Stimulated activated CD4-positive, alpha-beta T cell treated with anti-CD3 and anti-CD28 coated beads, Interleukin-12 subunit alpha, Interleukin-12 subunit beta, amount 100 ng/mL, for 24 hours (primary cell): ENCODE data around the gene SKIC3.

Experiments
- DNase-seq, 2 experiments: peaks; one replicate each; pipeline ENCODE4 v3.0.0-alpha.2; 2020; ENCODE audit warnings: low read depth in 2 of 2

The SKIC3 gene

DNA sequence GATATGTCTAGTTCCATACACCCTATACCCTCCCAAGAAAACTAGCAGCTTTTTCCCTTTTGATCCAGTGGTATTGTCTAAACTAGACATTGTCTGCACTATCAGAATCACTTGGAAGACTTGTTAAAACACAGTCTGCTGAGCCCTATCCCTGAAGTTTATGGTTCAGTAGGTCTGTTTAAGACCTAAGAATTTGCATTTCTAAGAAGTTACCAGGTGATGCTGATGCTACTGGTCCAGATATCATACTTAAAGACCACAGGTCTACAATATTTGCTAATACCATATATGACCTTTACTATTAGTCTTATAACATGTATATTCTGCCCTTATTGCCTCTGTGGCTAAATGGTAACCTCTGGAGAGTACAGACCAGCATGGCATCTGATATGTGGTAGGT is 23.3 kb downstream of the SKIC3 start:
- no peak for DNase-seq

DNA sequence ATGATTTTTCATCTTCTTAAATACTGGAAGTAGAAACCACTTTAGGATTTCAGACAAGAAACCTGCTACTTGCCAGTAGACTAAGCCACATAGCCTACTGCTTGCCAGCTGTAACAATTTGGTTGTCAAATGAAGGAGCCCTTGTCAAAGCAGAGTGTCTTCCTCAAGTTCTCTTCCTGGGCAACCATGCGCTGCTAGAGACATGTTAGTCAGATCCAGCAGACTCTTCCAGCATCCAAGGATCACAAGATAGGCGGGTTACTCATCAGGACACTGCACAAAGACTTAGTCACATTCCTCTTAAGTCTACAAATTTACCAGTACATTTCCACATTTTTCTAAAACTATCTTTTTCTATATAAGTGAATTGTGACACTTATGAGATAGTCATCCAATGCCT is 24.4 kb downstream of the SKIC3 start:
- no peak for DNase-seq

DNA sequence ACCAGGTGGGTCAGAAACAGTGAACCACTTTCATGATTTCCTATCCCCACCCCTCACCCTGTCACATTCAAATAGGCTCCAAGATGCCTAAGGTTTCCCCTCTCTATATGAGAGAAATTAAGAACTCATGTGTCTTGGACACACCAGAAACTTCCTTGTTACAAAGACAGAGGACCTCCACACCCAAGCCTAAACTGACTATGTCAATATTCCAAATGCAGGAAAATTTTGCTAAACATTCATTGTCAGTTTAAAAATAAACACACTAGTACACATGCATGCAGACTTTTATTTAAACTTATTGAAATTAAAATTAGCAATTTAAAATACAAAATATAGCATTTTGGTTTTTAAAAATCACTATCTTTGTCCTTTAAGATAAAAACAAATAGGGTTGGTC is 26.2 kb downstream of the SKIC3 start:
- DNase-seq = no peak

DNA sequence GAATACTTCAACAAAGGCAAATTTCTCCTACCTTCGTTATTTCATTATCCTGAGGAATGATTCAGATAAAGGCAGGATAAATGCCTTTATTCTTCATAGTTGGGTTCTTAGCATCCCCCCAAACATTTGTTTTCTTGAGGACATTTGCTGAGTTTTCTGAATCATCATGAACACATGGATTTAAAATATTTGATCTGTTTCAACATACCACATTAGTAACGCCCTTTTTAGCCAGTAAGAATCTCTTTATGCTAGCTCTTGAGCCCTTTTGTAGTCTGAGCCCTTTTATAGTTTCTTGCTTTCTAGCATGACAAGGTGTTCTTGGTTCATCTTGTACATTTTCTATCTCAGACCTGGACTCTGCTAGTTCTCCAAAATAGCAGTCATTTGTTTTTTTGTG is 27.9 kb downstream of the SKIC3 start:
- DNase-seq = no peak

DNA sequence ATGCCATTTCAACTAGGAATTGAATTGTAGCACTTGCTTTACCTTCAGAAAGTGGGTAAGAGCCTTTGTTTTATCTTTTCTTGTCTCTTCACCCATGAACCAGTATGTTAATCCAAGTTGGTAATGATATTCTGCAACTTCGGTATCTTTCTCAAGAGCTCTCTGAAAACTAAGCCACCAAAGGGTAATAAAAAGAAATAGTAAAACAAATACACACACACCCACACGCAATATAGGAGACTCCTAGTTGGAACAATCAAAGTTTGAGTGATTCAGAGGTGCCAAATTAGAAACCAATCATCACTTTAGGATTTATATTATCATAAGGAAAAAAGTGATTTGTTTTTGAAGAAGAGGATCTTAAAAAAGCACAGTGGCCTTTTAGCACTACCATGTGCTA is 30.4 kb downstream of the SKIC3 start:
- no peak for DNase-seq

DNA sequence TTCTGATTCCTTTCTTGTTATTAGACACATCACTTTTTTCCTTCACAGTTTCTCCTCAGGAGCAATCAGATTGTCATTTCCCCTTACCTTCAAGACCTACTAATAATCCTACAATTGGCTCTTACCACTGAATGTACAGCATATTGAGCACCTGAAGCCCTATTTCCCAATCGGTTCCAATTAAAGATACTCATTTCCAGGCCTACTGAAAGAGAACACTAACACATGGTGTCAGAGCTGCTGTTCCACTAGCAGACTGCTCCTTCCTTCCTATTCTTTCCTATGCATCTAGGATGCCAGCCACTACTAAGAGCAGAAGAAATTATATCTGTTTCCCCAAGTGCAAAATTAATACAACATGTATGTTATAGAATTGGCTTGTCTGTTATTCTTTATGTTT is 34.6 kb downstream of the SKIC3 start:
- DNase-seq = no peak

DNA sequence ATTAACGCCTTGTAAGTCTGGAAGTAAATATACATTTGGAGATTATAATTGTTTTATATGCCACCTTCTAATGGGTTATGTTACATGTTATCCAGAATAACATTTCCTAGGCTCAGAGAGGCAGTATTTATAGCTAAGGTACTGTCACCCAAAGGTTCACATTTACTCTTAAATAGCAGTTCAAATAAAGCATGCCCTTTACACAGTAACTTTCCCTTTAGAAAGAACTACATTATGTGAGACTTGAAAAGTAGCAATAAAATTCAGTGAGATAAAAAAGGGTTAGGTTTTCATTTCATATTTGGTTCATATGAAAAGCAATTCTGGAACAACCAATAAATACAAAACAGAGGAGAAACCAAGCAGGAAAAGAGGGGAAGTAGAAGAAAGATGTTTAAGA is 35.1 kb downstream of the SKIC3 start:
- DNase-seq = no peak

DNA sequence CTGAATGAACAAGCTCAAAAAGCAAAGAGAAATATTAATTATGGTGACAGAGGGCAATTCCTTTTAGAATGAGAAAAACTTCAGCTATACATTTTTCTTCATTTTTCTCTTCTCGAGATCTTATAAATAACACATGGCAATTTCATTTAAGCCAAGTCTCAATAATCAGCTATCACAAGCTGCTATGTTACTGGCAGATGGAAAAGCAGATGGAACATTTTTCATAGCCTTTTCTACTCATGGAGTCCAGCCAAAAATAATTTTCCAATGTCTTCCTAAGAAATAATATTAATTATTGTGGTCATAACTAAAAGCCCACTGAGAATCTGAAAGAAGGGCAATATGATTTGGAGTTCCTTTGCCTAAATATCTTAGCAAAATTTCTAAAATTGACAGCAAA is 35.6 kb downstream of the SKIC3 start:
- no peak for DNase-seq

DNA sequence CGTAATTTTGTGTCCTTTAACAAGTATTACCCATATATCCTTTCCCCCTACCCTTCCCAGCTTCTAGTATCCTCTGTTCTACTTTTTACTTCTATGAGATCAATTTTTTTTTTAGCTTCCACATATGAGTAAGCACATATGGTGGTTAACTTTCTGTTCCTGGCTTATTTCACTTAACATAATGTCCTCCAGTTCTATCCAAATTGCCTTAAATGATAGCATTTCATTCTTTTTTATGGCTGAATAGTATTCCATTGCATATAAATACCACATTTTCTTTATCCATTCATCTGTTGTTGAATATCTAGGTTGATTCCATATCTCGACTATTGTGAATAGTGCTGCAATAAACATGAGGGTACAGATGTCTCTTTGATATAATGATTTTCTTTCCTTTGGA is 36.4 kb downstream of the SKIC3 start:
- no peak for DNase-seq

DNA sequence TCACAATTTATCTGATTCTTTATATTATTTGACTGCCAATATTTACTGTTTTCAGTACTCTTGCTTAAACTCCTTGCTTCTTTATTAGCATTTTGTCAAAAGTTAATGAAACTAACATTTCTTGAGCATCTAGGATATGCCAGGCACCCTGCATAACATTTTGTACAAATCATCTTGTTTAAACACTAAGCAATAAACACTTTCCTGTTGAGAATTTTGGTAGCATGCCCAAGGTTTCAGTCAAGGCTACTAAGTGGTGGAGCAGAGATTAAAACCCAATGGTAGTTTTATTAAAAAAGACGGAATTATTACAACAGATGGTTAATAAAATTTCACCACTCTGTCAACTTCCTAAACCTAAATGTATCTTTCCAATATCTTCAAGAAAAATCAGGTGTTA is 43.2 kb downstream of the SKIC3 start:
- no peak for DNase-seq

DNA sequence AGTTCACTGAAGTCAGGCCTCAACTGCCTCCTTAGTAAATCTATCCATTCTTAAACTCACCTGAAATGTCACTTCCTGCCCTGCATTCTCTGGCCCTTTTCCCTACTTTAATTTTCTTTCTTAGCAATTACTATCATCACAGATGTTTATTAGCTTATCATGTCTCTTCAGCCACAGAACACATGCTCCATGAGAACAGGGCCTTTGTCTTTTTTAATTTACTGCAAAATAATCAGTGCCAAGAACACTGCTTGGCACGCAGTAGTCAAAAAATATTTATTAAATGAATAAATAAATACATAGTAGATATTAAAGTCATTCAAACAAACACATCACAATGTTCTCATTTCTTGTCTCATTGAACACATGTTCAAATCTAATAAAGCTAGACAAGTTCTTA is 46.2 kb downstream of the SKIC3 start:
- DNase-seq = no peak
